Neural progenitor cell (in vitro differentiated cells): Measurements from ENCODE around the gene TCTN1. TPM values are rescaled to one million over a fixed set of nuclear protein-coding genes. Genes with fewer than 3 reads are reported as not detected.

Source experiments
- DNase-seq: peaks from one replicate; pipeline ENCODE4 v3.0.0-alpha.2; 2016; ENCODE audit warnings: low spot score
- H2AFZ ChIP-seq: fragments of 200-600 bp; sonication (generic); replicated peaks from 2 replicates; pipeline ENCODE4 v1.6.1; 2016; ENCODE audit warnings: antibody characterized with exemption
- H3F3A ChIP-seq: fragments of 200-600 bp; sonication (generic); 2 replicates; pipeline ENCODE4 v1.6.1; 2016; ENCODE audit warnings: antibody characterized with exemption, low read depth
- H3K27ac ChIP-seq: fragments of 200-600 bp; sonication (generic); 2 replicates; pipeline ENCODE4 v1.5.1; 2016; ENCODE audit warnings: mild to moderate bottlenecking
- H3K27me3 ChIP-seq: fragments of 200-600 bp; sonication (generic); 2 replicates; pipeline ENCODE4 v1.6.1; 2016; ENCODE audit warnings: mild to moderate bottlenecking, moderate library complexity
- H3K36me3 ChIP-seq: fragments of 200-600 bp; sonication (generic); 2 replicates; pipeline ENCODE4 v1.5.1; 2016
- H3K4me1 ChIP-seq: fragments of 200-600 bp; sonication (generic); 2 replicates; pipeline ENCODE4 v1.6.1; 2016; ENCODE audit warnings: mixed run types
- H3K4me2 ChIP-seq: fragments of 200-600 bp; sonication (generic); 2 replicates; pipeline ENCODE4 v1.6.1; 2016
- H3K4me3 ChIP-seq: fragments of 200-600 bp; sonication (generic); 2 replicates; pipeline ENCODE4 v1.5.1; 2016
- H3K79me2 ChIP-seq: fragments of 200-600 bp; sonication (generic); 2 replicates; pipeline ENCODE4 v1.6.1; 2016; ENCODE audit warnings: low read depth
- H3K9ac ChIP-seq: fragments of 200-600 bp; sonication (generic); 2 replicates; pipeline ENCODE4 v1.6.1; 2016
- H3K9me3 ChIP-seq: fragments of 200-600 bp; sonication (generic); 2 replicates; pipeline ENCODE4 v1.5.1; 2016; ENCODE audit warnings: low read depth
- H4K20me1 ChIP-seq: fragments of 200-600 bp; sonication (generic); 2 replicates; pipeline ENCODE4 v1.6.1; 2016; ENCODE audit warnings: low read depth
- H3K27ac Mint-ChIP-seq: 3 replicates; pipeline ENCODE4 v1.8.0; 2021; ENCODE audit warnings: mixed read lengths
- H3K27me3 Mint-ChIP-seq: 2 replicates; pipeline ENCODE4 v1.8.0; 2022; ENCODE audit warnings: low read depth, mild to moderate bottlenecking, inconsistent platforms, moderate library complexity, mixed read lengths; ENCODE audit not compliant: insufficient read depth
- H3K36me3 Mint-ChIP-seq: 3 replicates; pipeline ENCODE4 v1.8.0; 2021; ENCODE audit warnings: mixed read lengths
- H3K4me1 Mint-ChIP-seq: 3 replicates; pipeline ENCODE4 v1.8.0; 2021; ENCODE audit warnings: mixed read lengths
- H3K4me3 Mint-ChIP-seq: 3 replicates; pipeline ENCODE4 v1.8.0; 2021; ENCODE audit warnings: mild to moderate bottlenecking, moderate library complexity, mixed read lengths
- H3K9me3 Mint-ChIP-seq: 3 replicates; pipeline ENCODE4 v1.8.0; 2020; ENCODE audit warnings: mixed read lengths
- EZH2 ChIP-seq: fragments of 200-600 bp; sonication (generic); IDR thresholded peaks from 2 replicates; pipeline ENCODE4 v1.6.1; 2017; ENCODE audit warnings: antibody characterized with exemption, mild to moderate bottlenecking, moderate library complexity
- EZH2phosphoT487 ChIP-seq: fragments of 200-600 bp; sonication (generic); IDR thresholded peaks from 2 replicates; pipeline ENCODE4 v1.6.1; 2017; ENCODE audit warnings: antibody characterized with exemption
- total RNA-seq: library from RNA; depleted of rRNA; stranded (reverse); fragments of >200 nt; gene quantifications from 2 replicates; pipeline ENCODE4 v1.2.3, GENCODE V29; 2015; ENCODE audit warnings: low replicate concordance
- TF ChIP-seq, protein P1 (sequence below): fragments of 200-600 bp; sonication (generic); IDR thresholded peaks from 2 replicates; pipeline ENCODE4 v1.5.1; 2017; ENCODE audit warnings: antibody characterized with exemption, mild to moderate bottlenecking

TCTN1 gene
- total RNA-seq, 1 donor from 2014 or later: 42.7 TPM

DNA sequence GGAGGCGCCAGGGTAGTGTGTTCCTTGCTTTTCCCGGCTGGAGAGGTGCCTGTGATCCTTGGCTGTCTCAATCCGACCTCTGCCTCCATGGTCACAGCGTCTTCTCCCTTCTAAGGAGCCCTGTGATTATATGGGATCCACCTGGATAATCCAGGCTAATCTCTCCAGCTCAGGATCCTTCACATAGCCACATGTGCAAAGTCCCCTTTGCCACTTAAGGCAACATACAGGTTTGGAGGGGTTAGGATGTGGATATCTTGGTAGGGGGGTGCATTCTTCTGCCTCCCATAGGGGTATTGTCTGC, 76.2 kb downstream of the TCTN1 start:
- H2AFZ ChIP-seq: peak overlapping the region; percentile 88
- H3K4me2 ChIP-seq: peak overlapping the region; percentile 92
- H3K36me3 Mint-ChIP-seq: no peaks in the 10 kb centered on the region

DNA sequence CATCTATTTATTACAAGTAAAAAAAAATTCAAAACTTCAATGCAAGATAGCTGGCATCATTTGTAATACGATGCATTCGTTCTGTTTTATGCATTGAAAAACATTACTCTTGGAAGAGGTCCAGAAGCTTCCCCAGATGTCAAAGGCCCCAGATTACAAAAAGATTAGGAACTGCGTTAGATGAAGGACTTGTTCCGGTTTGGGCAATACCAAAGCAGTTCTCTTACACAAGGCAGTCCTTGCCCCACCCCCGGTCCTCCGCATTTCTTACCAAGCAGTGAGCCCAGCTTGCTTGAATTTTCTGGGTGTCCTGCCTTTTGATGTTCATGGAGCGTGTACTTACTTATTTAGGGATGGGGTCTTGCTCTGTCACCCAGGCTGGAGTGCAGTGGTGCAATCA, 79.8 kb downstream of the TCTN1 start:
- H3K9me3 Mint-ChIP-seq: no peaks in the 10 kb centered on the region
- Histone ChIP-seq H3K4me3 (no peak overlapping the region), H3K9me3 (no peaks in the 10 kb centered on the region), H3K4me1 (peaks cover 9% of the 10 kb centered on the region), H3K4me2 (no peak overlapping the region), H3K27me3 (peaks cover 1% of the 10 kb centered on the region), H3F3A (peaks cover 7% of the 10 kb centered on the region), H3K79me2 (no peaks in the 10 kb centered on the region), H3K36me3 (no peaks in the 10 kb centered on the region), H2AFZ (no peak overlapping the region), H4K20me1 (no peaks in the 10 kb centered on the region), H3K27ac (no peak overlapping the region), H3K9ac (no peak overlapping the region)
- no peak overlapping the region for H3K4me3 Mint-ChIP-seq
- peaks cover 12% of the 10 kb centered on the region for H3K27me3 Mint-ChIP-seq
- no peak for TF ChIP-seq EZH2
- TF ChIP-seq, protein P1, sequence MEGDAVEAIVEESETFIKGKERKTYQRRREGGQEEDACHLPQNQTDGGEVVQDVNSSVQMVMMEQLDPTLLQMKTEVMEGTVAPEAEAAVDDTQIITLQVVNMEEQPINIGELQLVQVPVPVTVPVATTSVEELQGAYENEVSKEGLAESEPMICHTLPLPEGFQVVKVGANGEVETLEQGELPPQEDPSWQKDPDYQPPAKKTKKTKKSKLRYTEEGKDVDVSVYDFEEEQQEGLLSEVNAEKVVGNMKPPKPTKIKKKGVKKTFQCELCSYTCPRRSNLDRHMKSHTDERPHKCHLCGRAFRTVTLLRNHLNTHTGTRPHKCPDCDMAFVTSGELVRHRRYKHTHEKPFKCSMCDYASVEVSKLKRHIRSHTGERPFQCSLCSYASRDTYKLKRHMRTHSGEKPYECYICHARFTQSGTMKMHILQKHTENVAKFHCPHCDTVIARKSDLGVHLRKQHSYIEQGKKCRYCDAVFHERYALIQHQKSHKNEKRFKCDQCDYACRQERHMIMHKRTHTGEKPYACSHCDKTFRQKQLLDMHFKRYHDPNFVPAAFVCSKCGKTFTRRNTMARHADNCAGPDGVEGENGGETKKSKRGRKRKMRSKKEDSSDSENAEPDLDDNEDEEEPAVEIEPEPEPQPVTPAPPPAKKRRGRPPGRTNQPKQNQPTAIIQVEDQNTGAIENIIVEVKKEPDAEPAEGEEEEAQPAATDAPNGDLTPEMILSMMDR: no peak
- no peak for TF ChIP-seq EZH2phosphoT487
- H3K27ac Mint-ChIP-seq: no peak overlapping the region
- DNase-seq: no peak
- H3K36me3 Mint-ChIP-seq: no peaks in the 10 kb centered on the region
- peaks cover 11% of the 10 kb centered on the region for H3K4me1 Mint-ChIP-seq

More for the DNA sequence above, 76.2 kb downstream of the TCTN1 start:
- peaks cover 19% of the 10 kb centered on the region for H3K27me3 ChIP-seq
- TF ChIP-seq, protein P1: no peak
- TF ChIP-seq EZH2phosphoT487: no peak
- no peak overlapping the region for H3K27ac ChIP-seq
- peak overlapping the region; percentile 87 for H3K4me3 Mint-ChIP-seq
- H3K4me3 ChIP-seq: no peak overlapping the region
- DNase-seq: no peak
- peaks cover 4% of the 10 kb centered on the region for H3K9me3 Mint-ChIP-seq
- H3K4me1 ChIP-seq: peaks cover 9% of the 10 kb centered on the region
- H3K27ac Mint-ChIP-seq: peak overlapping the region; percentile 97
- no peaks in the 10 kb centered on the region for H3K79me2 ChIP-seq
- H3K4me1 Mint-ChIP-seq: peaks cover 11% of the 10 kb centered on the region
- H3K36me3 ChIP-seq: no peaks in the 10 kb centered on the region
- peaks cover 7% of the 10 kb centered on the region for H3F3A ChIP-seq
- no peaks in the 10 kb centered on the region for H3K9me3 ChIP-seq
- no peaks in the 10 kb centered on the region for H4K20me1 ChIP-seq
- peaks cover 19% of the 10 kb centered on the region for H3K27me3 Mint-ChIP-seq
- no peak overlapping the region for H3K9ac ChIP-seq

DNA sequence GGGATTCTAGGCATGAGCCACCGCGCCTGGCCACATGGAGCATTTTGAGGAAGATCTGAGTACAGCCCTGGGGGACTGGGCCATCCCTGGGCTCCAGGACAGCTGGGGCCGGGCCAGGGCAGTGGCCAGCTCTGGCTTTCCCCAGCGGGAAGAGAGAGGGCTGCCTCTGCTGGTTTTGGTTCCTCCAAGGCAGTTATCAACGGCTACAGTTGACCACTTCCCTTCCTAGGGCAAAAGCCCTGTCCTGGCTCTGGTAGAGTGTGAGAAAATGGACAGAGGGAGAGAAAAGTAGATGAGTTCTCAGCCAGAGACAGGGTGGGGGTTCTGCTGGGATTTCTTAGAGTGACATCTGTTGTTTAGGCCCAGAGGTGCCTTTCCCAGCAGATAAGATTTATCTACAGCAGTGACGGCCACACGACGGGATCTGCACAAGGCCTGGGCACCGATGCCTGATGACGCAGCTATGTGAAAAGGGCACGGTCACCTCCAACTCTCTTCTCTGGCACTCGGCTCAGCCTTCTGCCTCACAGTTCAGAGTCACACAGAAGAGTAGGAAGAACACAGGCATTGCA, 80.5 kb downstream of the TCTN1 start:
- peaks cover 13% of the 10 kb centered on the region for H3K27me3 Mint-ChIP-seq
- Histone ChIP-seq H2AFZ (no peak overlapping the region), H3K9ac (no peak overlapping the region), H3K36me3 (no peaks in the 10 kb centered on the region), H3K79me2 (no peaks in the 10 kb centered on the region), H3K9me3 (no peaks in the 10 kb centered on the region), H3K4me1 (peaks cover 7% of the 10 kb centered on the region), H3K27ac (no peak overlapping the region), H4K20me1 (no peaks in the 10 kb centered on the region), H3K4me2 (no peak overlapping the region), H3K27me3 (no peaks in the 10 kb centered on the region), H3F3A (peaks cover 7% of the 10 kb centered on the region), H3K4me3 (no peak overlapping the region)
- no peaks in the 10 kb centered on the region for H3K36me3 Mint-ChIP-seq
- peaks cover 10% of the 10 kb centered on the region for H3K4me1 Mint-ChIP-seq
- DNase-seq: no peak
- no peak overlapping the region for H3K27ac Mint-ChIP-seq
- H3K4me3 Mint-ChIP-seq: no peak overlapping the region
- no peak for TF ChIP-seq EZH2phosphoT487
- TF ChIP-seq, protein P1: no peak
- TF ChIP-seq EZH2: no peak
- H3K9me3 Mint-ChIP-seq: no peaks in the 10 kb centered on the region
